ENCODE results near the gene MYLK.

MYLK gene

DNA sequence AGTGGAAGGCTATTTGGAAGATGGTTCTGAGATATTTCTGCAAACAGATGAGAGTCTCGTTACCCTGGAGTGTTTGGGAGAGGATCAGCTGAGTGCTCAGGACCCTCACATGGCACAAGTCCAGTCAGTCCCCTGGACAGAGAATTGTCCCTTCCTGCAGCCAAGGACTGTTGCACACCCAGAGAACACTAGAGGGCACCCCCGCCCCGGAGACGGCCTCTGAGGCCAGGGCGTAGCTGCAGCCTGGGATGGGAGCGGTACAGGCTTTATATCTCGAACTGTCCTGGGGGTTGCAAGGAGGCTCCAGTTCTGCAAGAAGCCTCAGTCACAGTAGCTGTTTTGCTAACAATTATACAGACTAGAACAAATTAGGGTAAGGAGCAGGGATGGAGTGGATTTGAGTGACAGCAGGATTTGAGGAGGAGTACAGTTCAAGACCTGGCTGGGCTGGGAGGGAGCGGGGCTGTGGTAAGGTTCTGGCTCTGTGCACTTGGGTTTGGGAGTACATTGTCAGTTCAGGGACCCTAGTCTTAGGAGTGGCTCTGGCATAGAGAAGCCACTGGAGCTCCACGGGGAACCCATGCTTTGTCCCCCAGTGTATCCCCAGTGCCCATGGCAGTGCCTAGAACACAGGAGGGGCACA is 231.7 kb downstream of the MYLK start:
- peak in 1 of 4 experiments; percentile 13 for DNase-seq (ENCODE audit: low read depth in 4 of 4, low spot score in 1 of 4)

DNA sequence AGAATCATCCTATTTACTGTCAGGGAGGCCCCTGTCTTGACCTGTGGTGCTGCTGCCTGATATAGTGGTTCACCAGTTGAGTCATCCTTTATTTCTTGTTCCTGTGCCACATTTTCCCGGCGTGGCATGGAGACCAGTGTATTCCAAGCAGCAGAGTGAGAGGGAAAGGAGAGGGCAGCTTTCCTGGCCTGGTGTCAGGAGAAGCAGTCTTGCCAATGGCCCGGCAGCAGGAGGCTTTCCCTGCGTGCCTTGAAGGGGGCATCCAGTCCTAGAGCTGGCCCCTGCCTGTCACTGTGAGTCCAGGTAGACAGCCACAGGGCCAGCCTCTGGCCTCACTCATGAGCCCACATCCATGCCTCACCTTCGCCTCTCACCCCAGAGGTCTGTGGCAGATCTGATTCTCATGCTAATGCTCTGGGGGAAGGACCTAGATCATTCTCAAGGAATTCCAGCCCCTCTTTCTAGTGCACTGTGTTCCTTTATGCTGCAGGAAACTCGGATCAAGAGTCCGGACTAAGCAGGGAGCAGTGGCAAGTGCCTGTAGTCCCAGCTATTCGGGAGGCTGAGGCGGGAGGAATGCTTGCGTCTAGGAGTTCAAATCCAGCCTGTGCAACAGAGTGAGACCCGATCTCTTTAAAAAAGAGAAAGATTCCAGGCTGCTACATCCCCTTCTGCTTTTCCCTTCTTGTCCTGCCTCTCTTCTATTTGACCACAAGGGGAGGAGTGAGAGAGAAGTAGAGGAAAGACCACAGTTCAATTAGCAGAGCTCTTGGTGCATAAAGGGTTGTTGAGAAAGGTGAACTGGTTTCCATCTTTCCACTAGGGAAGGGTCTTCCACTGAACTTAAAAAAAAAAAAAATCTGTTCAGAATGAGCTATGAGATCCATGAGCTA is 232.4 kb downstream of the MYLK start:
- no peak for DNase-seq (ENCODE audit: low read depth in 4 of 4, low spot score in 1 of 4)

DNA sequence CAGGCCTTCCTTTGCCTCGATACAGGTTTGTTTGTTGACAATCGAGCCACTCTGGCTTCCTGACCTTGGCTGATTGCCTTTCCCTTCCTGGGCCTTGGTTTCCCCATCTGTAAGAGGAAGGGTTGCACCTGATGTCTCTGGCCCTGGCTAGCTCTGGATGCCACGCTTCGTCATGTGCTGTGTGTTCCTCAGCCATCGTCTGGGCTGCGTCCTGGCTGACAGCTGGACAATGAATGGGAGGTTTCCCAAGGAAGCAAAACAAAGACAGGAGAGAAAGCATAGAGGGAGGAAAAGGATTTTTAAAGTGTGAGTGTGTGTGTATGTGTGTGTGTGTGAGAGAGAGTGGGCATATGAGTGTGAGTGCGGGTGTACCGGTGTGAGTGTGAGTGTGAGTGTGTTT is 234.0 kb downstream of the MYLK start:
- no peak for DNase-seq (ENCODE audit: low read depth in 4 of 4, low spot score in 1 of 4)

DNA sequence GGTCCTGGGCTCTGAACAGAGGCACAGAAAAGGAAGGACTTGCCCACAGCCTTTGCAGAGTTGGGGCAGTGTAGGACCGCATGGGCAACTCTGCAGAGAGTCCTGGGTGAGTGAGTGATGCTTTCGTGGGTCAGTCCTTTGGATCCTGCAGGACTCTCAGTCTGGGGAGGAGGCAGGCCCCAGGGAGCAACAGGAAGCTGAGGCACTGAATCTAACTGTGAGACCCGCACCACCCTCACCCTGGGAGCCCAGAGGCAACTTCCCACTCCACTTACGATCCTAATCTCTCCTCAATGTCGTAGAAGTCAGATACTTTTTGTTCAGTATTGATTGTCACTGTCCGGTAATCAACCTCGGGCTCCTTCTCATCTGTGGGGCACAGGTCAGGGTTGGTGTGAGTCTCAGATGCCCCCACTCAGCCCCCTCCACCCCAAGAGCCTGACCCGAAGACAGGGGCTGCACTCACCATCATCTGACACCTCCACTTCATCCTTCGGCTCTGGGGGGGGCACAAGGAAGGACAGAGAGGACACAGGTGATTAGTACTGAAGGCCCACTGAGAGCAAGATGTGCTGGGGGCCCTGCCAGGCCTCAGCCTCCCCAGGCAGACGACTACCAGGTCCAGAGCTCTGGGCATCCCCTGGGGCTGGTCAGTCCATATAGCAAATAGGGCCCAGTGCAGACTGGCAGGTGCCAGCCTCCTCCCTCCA is 235.3 kb downstream of the MYLK start:
- DNase-seq (ENCODE audit: low read depth in 4 of 4, low spot score in 1 of 4): no peak

DNA sequence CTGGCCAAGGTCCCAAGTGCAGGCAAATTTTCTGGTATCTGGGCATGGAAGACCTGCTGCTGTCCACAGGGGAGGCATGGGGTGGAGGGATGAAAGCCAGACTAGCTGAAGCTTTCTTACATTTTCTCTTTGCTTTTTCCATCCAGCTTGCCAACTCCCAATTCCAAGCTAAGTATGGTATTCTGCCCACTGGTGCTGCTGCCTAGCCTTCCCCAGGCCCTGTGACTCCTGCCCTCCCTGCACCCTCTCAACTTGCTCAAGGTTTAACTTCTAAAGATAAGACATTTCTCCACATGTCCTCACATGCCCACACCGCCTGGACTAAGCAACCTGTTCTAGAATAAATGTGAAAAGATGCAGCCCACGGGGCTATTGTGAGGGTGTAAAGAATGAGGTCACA is 239.8 kb downstream of the MYLK start:
- DNase-seq (ENCODE audit: low read depth in 4 of 4, low spot score in 1 of 4): no peak

DNA sequence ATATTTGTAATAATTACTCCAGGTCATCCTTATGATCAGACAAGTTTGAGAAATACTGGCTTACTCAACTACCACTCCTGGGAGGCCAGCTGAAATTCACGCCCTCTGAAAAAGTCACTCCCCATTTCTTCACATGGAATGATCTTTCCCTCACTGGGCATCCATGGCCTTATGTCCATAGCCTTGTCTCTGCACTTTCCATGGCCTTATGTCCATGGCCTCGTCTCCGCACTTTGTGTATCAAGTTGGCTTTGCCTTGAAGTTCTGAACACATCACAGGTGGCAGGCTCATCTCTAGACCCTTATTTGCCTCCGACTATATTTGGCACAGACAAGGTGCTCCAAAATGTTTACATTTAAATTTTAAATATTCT is 241.2 kb downstream of the MYLK start:
- no peak for DNase-seq (ENCODE audit: low read depth in 4 of 4, low spot score in 1 of 4)

DNA sequence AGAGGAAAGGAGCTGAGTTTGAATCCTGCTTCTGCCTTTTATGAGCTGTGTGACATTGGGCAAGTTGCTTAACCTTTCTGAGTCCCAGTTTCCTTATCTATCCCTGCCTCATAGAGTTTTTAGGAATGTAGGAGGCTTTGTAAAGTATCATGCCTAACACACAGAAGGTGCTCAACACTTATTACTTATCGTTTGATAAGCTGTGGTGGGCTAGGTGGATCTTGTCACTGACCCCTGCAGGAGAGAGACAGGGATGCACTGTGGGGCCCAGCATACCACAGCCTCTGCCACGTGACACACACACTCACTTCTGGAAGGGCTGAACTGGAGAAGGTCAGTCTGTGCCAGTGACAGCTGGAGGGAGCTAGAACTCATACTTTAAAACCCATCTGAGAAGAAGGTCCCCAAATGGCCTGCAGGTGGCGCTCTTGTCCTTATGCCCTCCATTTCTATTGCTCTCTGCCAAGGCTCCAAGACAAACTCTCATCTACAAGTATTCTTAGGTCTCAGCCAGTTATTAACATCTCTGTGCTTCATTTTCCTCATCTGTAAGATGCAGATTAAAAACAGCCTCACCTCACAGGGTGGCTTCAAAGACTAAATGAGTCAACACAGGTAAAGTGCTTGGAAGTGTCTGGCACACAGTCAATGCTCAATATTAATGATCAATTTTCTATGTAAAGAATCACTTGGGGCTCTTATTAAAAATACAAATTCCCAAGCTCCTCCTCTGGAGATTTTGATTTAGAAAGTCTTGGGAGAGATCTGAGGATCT is 241.8 kb downstream of the MYLK start:
- peak; percentile 10 to 41 (median 26) for DNase-seq (ENCODE audit: low read depth in 4 of 4, low spot score in 1 of 4)

DNA sequence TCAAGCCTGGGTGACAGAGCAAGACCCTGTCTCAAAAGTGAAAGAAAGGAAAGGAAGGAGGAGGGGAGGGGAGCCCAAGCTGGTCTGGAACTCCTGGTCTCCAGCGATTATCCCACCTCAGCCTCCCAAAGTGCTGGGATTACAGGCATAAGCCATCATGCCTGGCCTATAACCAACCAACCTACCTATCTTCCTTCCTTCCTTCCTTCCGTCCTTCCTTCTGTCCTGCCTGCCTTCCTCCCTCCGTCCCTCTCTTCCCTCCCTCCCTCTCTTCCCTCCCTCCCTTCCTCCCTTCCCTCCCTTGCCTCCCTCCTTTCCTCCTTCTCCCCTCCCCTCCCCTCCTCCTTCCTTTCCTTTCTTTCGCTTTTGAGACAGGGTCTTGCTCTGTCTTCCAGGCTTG is 242.6 kb downstream of the MYLK start:
- no peak for DNase-seq (ENCODE audit: low read depth in 4 of 4, low spot score in 1 of 4)

DNA sequence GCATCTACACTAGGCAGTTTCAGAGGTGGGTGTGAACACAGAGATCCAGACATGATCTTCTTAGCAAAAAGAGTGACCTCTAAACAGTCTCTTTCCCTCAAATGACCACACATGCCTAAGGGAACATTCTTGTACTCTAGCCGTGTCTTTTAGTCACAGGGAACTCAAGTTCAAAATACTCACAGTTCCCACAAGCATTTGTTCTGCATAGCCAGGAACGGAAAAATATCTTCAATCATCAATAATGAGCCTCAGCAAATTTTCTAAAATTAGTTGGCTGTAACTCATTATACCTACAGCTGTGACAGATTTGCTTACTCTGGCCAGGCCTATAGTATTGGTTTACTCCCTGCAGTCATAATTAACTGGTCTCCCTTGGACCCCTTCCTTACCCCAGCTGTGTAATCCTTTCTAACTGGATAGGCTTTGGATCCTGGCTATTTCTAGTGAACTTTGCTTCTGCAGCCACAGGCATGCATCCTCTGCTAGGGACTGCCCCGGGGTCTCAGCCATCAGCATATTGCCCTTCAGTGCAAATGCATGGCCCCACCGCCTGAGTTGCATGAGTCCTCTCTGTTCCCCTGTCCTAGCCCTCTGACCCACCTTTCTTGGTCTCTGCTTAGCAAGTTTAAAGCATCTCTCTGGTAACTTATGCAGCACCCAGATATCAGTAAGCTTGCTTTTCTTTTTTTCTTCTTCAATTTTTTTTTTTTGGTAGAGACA is 243.2 kb downstream of the MYLK start:
- no peak for DNase-seq (ENCODE audit: low read depth in 4 of 4, low spot score in 1 of 4)

DNA sequence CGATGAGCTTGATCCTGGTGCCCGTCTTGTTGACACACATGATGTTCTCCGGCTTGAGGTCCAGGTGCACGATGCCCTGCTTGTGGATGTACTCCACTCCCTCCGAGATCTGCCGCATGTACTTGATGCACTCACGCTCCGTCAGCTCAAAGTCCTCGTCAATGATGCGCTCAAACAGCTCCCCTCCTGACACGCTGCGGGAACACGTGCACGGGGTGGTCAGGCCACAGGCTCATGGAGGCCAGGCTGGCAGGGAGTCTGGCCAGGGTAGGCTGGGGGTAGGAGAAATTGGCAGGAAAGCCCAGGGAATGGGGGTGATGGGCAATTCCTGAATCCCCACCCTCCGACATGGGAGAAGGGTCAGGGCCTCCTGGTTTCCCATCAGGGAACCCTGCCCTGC is 243.8 kb downstream of the MYLK start:
- DNase-seq (ENCODE audit: low read depth in 4 of 4, low spot score in 1 of 4): no peak

DNA sequence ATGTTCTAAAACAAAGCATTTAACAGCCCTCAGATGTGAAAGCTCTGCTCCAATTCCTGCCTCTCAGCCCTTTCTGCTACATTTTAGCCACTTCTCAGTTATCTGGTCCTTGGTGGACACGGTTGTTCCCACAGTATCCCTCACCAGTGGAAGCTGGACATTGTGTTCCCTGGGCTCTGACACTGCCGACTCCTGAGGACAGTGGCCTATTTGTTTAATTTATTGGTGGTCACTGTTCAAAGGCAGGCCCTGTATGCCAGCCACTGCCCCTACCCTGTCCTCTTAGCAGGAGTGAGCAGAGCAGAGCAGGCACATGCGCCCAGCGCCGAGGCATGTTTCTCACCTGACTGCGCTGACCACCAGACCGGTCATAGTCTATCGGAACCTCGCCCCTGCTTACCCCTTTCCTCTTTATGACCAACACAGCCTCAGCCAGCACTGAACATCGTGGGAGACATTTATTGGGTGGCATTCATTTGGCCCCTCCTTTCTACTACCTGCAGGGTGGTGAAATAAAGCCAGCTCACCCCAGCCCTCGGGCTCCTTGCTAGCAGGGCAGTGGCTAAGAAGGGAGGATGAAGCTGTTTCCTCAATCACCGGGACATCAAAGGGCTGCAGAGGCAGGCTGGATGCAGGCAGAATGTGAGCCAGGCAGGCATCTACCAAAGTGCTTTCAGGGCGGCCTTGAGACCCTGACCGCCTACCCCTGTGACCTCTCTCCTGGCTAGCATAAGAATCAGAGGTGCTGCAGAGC is 245.0 kb downstream of the MYLK start:
- DNase-seq (ENCODE audit: low read depth in 4 of 4, low spot score in 1 of 4): no peak

DNA sequence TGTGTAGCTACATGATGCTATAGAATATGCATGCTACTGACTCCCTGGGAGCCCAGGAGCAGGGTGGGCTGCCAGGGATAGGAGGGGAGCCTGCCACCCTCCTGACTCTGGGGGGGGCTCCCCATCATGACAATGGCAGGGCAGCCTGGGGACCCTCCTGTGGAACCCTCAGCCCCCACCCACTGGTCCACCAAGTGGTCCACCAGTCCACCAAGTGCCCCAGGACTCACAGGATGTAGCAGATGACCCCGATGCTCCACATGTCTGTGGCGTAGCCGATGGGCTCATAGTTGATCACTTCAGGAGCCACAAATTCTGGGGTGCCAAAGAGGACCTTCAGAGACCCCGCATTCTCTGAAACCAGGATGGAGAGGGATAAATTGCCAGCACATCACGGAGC is 246.3 kb downstream of the MYLK start:
- no peak for DNase-seq (ENCODE audit: low read depth in 4 of 4, low spot score in 1 of 4)

DNA sequence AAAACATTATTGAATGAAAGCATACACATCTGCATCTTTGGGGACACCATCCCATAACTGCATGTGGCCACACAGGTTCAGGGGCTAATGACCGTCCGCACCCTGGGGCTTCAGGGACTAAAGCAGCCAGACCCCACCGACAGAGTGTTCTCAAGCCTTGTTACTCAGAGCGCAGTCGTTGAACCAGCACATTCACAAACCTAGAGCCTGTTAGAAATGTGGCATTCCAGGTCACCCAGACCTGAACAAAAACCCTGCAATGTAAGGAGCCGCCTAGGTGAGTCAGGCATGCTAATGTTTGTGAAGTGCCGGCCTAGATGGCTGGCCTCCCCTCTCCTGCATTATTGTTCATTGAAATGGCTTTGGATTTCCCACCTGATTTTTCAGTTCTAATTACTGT is 247.0 kb downstream of the MYLK start:
- DNase-seq (ENCODE audit: low read depth in 4 of 4, low spot score in 1 of 4): no peak

DNA sequence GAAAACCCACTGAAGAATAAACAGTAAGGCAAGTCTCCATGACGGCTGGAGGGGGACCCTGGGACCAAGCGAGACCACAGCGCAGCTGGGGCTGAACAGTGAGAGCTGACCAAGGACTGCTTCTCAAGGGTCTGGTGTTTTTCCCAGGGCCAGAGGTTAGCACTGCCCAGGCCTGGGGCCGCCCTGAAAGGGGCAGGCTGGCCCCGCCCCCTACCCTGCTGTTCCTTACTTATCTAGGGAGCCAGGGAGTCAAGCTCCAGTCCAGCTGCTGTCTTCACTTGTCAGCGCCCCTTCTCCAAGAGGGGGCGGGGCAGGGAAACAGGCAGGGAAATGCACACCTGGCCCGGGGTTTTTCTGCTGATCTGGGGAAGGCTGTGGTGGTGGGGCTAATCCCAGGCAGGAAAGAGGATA is 247.7 kb downstream of the MYLK start:
- no peak for DNase-seq (ENCODE audit: low read depth in 4 of 4, low spot score in 1 of 4)

DNA sequence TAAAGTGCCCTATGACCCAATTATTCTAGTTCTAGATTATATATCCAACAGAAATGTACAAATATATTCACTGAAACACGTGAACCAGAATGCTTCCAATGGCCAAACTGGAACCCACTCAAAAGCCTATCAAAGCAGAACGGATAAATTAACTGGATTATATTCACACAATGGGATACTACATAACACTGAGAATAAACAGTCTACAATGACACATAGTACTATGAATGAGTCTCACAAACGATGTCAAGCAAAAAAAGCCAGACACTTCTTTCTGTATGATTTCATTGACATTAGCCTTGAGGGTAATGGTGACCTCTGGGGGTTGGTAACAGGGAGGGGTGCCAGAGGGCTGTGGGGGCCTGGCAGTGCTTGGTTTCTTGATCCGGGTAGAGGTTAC is 248.4 kb downstream of the MYLK start:
- DNase-seq (ENCODE audit: low read depth in 4 of 4, low spot score in 1 of 4): no peak

DNA sequence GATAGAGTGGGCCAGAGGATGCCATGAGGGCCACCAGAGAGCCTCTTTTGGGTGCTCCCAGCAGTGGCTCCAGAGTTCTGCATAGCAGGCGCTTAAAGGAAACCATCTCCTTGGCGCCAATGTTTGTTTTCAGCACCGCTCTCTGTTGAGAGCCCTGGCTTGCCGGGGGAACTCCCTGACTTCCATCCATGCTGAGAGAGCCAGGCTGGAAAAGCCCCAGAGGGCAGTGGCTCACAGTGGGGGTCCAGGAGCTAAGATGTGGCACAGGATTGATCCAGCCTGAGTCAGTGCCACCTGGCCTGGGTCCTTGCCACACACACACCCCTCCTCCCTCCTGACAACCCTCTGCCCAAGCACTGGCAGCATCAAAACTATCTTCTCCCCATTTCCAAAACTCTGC is 248.9 kb downstream of the MYLK start:
- DNase-seq (ENCODE audit: low read depth in 4 of 4, low spot score in 1 of 4): no peak

DNA sequence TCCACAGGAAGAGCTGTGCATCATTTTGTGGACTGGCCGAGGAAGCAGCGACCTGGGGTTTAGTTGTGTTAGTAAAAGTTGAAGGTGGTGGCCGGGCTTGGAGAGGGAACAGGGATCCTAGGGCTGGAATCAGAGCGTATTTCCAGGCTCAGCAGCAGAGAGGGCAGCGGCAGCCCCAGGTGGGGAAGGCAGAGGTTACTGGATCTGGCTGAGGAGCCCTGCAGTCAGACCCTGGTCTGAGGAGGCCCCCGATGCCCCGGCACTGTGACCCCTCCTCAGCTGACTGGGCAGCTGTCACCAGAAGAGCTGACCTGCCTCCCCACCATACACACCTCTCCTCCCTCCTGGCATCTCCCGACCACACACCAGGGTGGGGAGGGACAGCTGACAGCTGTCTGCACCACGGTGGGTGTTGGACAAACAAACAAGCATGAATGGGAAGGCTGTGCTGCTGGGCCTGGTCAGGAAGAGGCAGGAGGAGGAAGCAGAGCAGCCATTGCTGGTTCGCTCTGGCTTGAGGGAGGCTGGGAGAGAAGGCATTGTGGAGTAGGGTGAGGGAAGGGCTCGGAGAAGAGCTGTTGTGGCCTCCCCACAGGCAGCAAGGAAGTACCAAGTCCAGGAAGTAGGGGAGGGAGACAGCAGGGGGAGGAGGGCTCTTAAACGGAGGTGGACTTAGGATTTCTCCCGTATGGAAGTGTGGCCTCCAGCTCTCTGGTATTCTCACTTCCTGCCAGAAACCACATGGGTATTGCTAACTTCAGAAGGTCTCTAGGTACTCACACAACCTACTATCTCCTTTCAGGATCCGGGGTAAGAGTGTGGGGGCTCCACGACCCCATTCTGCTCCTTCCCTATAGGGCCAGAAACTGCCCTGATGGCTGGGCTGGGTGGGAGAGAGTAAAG is 249.7 kb downstream of the MYLK start:
- DNase-seq (ENCODE audit: low read depth in 4 of 4, low spot score in 1 of 4): no peak

DNA sequence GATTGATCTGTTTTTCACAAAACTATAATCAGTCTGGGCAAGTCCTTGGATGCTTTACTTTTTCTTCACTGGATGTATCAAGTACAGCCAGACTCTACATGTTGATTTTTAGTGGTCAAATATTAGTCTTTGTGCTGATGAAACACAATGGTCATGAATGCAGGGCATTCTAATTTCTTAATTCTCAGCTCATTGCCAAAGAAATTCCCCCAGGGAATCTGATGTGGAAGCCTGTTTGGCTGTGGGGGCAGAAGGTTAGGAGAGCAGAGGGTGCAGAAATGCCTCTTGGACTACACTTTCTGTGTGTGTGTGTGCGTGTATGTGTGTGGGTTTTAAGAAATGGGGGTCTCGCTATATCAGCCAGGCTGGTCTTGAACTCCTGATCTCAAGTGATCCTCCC is 250.6 kb downstream of the MYLK start:
- DNase-seq (ENCODE audit: low read depth in 4 of 4, low spot score in 1 of 4): no peak

DNA sequence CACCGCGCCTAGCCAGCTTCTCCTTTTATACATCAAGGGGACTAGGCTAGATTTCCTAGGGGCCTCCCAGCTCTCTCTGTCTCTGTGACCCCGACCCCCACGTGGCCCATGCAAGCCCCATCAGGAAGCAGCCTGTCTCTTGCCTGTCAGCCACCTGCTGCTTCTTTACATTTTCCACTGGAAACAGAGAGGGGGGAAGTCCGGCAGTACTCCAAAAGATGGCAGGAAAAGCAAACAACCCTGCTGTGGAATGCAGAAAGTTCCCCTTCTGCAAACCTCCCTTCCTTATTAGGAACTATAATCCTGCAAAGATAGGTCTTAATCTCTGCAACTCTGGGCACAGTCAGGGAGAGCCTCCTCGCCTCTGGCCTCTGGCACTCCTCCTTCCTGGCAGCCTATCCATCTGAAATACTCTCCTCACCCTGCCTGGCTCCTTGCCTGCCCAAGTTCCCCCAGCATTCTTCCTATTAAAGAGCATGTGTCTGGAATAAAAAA is 251.9 kb downstream of the MYLK start:
- DNase-seq (ENCODE audit: low read depth in 4 of 4, low spot score in 1 of 4): no peak

All from stimulated activated CD4-positive, alpha-beta T cell treated with anti-CD3 and anti-CD28 coated beads, Interleukin-1b, Interleukin-23, amount 100 ng/mL, for 24 hours (primary cell).